Cardiac atrium fibroblast (primary cell): ENCODE data around the gene CIB2. TPM values are rescaled to one million over a fixed set of nuclear protein-coding genes. Genes with fewer than 3 reads are reported as not detected.

ENCODE experiments used
- total RNA-seq: library from RNA; depleted of rRNA; stranded (reverse); fragments of >200 nt; gene quantifications from 2 replicates; pipeline ENCODE4 v1.2.3, GENCODE V29; 2015

CIB2 gene
- 1.6 and 4.5 TPM in 2 replicates for total RNA-seq

DNA sequence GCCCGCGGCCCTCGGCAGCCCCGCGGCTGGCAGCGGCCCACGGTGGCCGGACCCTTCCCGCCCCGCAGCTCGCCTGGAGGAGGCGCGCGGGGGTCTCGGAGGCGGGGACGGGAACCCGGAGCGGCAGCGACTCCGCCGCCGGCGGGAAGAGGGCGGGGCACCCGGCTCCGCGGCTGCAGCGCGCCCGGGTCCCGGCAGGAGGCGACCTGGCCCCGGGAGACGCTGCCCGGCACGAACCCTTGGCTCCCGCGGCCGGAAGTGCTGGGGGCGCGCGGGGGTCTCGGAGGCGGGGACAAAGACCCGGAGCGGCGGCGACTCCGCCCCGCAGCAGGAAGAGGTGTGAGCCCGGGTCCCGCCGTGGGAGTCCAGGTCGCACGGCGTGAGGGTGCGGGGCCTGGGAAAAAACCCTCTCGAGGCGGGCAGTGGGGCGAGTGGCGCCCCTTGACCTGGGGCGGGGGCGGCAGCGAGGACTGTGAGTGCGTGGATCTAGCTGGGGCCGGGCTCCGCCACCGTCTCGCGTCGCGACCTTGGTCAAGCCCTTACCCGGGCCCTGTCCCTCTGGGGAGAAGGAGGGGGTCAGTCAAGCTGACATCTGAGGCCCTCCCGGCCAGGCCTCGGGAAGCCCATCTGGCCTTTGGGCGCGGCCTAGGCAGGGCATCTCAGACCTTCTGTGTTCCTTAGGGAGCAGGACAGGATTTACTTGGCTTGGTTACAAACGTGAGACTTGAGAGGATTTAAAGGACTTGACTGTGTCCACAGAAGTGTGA, at the start of gene CIB2:
CIB2 (minus strand) TSS at position 151 of the 767 bp plus-strand sequence. CDS start 230 bp downstream, outside the sequence.

GRCh38 chr15:78149068-78149804, 18.0 kb upstream of the CIB2 start, which contains the start of gene IDH3A:
Gene IDH3A, plus strand, starts transcription at chr15:78149362. Its CDS starts 42 bp downstream, at chr15:78149404.

GRCh38 chr15:78092261-78093041, 38.8 kb downstream of the CIB2 start, which contains the start of gene SH2D7:
Gene SH2D7, plus strand, starts transcription at chr15:78092561. Its CDS starts 24 bp downstream, at chr15:78092585.

GRCh38 chr15:78077053-78077870, 54.0 kb downstream of the CIB2 start, which contains the start of gene TBC1D2B:
Gene TBC1D2B, minus strand, starts transcription at chr15:78077711. Its CDS starts 59 bp downstream, at chr15:78077652.

Other genes starting within 250 kb of the CIB2 start
- gene TBC1D2B, start 53.7 kb downstream of the CIB2 start, total RNA-seq: 29.0 and 35.0 TPM in 2 replicates
- gene SH2D7, start 38.9 kb downstream of the CIB2 start, total RNA-seq: not detected in 2 replicates
- 64.5 and 85.4 TPM in 2 replicates for gene IDH3A, start 17.9 kb upstream of the CIB2 start, total RNA-seq
- not detected in 2 replicates for gene ACSBG1, start 103.1 kb upstream of the CIB2 start, total RNA-seq
- gene DNAJA4, start 133.1 kb upstream of the CIB2 start, total RNA-seq: 2.0 and 2.9 TPM in 2 replicates
- 68.7 and 71.1 TPM in 2 replicates for gene SKIC8, start 168.2 kb upstream of the CIB2 start, total RNA-seq
- not detected in 2 replicates for gene CRABP1, start 208.9 kb upstream of the CIB2 start, total RNA-seq